PC-3 (cell line): ENCODE data around the gene PPP1R1C. TPM values are rescaled to one million over a fixed set of nuclear protein-coding genes. Genes with fewer than 3 reads are reported as not detected.

Experiments used
- ATAC-seq: fragments of 200-7000 bp; cut with Tn5 transposase; 2 replicates; pipeline ENCODE4 v1.9.1; 2020; ENCODE audit warnings: mild to moderate bottlenecking, moderate library complexity
- BruUV-seq: library from RNA; stranded (reverse); fragments of 400-500 nt; replicated peaks from 2 replicates; lab custom pipeline; 2021; lab: Mats Ljungman, UMichigan
- CTCF ChIA-PET: fragments of 300-600 bp; sonication (Branson Sonifier 250); formaldehyde crosslinking; loops from one replicate; lab custom pipeline; 2022; ENCODE audit warnings: antibody characterized with exemption; lab: Charles Lee
- POLR2A ChIA-PET: fragments of 300-600 bp; sonication (Branson Sonifier 250); formaldehyde crosslinking; loops from one replicate; lab custom pipeline; 2022; ENCODE audit warnings: antibody characterized with exemption; ENCODE audit not compliant: unreplicated experiment; lab: Charles Lee
- DNase-seq: peaks from one replicate; pipeline ENCODE4 v3.0.0-alpha.2; 2015
- H2AFZ ChIP-seq: fragments of 300-600 bp; sonication (generic); 2 replicates; pipeline ENCODE4 v1.6.0; 2016; ENCODE audit warnings: antibody characterized with exemption, low read length
- H3F3A ChIP-seq: fragments of 300-600 bp; sonication (generic); one replicate; pipeline ENCODE4 v1.6.0; 2017; ENCODE audit warnings: antibody characterized with exemption, low read length, control low read depth, mild to moderate bottlenecking; ENCODE audit not compliant: unreplicated experiment
- H3K27ac ChIP-seq: fragments of 300-600 bp; sonication (generic); 2 replicates; pipeline ENCODE4 v1.5.1; 2016; ENCODE audit warnings: mild to moderate bottlenecking, low read length
- H3K27me3 ChIP-seq: fragments of 300-600 bp; sonication (generic); 2 replicates; pipeline ENCODE4 v1.6.1; 2016; ENCODE audit warnings: low read length, mixed read lengths
- H3K36me3 ChIP-seq: fragments of 300-600 bp; sonication (generic); 2 replicates; pipeline ENCODE4 v1.6.1; 2016; ENCODE audit warnings: low read depth, mixed run types, low read length, mixed read lengths
- H3K4me1 ChIP-seq: fragments of 300-600 bp; sonication (generic); 2 replicates; pipeline ENCODE4 v1.5.1; 2016; ENCODE audit warnings: low read length; ENCODE audit not compliant: insufficient read depth
- H3K4me2 ChIP-seq: fragments of 300-600 bp; sonication (generic); 2 replicates; pipeline ENCODE4 v1.6.0; 2016; ENCODE audit warnings: low read length
- H3K4me3 ChIP-seq: fragments of 300-600 bp; sonication (generic); 2 replicates; pipeline ENCODE4 v1.5.1; 2016; ENCODE audit warnings: mild to moderate bottlenecking, low read length, mixed read lengths
- H3K79me2 ChIP-seq: fragments of 300-600 bp; sonication (generic); 2 replicates; pipeline ENCODE4 v1.6.1; 2017; ENCODE audit warnings: low read length, mixed read lengths
- H3K9ac ChIP-seq: fragments of 300-600 bp; sonication (generic); 2 replicates; pipeline ENCODE4 v1.6.0; 2016; ENCODE audit warnings: mild to moderate bottlenecking, low read length
- H3K9me2 ChIP-seq: fragments of 300-600 bp; sonication (generic); replicated peaks from 2 replicates; pipeline ENCODE4 v1.6.1; 2016; ENCODE audit warnings: mixed run types, low read length, mixed read lengths
- H3K9me3 ChIP-seq: fragments of 300-600 bp; sonication (generic); 2 replicates; pipeline ENCODE4 v1.6.1; 2016; ENCODE audit warnings: low read length, mixed read lengths
- H4K20me1 ChIP-seq: fragments of 300-600 bp; sonication (generic); 2 replicates; pipeline ENCODE4 v1.6.1; 2016; ENCODE audit warnings: low read length, mixed read lengths
- CTCF ChIP-seq: fragments of 300-600 bp; sonication (generic); conservative IDR thresholded peaks from 2 replicates; pipeline ENCODE4 v1.5.1; 2017; ENCODE audit warnings: antibody characterized with exemption, low read depth, mild to moderate bottlenecking, low read length
- EZH2 ChIP-seq: fragments of 300-600 bp; sonication (generic); IDR thresholded peaks from one replicate; pipeline ENCODE4 v1.6.1; 2017; ENCODE audit warnings: antibody characterized with exemption, mild to moderate bottlenecking, low read length; ENCODE audit not compliant: unreplicated experiment
- EZH2phosphoT487 ChIP-seq: fragments of 300-600 bp; sonication (generic); IDR thresholded peaks from 2 replicates; pipeline ENCODE4 v1.6.1; 2018; ENCODE audit warnings: mild to moderate bottlenecking, antibody characterized with exemption, low read length, borderline replicate concordance
- intact Hi-C: fragments of 100-400 bp; cut with micrococcal nuclease; formaldehyde crosslinking; loops from 2 replicates; pipeline ENCODE4 v1.9.0; 2023
- total RNA-seq: library from RNA; depleted of rRNA; stranded (reverse); fragments of >200 nt; gene quantifications from 2 replicates; pipeline ENCODE4 v1.2.3, GENCODE V29; 2014

Gene PPP1R1C
- total RNA-seq, 1 experiment from 2014 or later = 1.4 TPM

- ATAC-seq (no peak; the same call in 1 of the 2 replicates), DNase-seq (no peak)
- H3K9me2 ChIP-seq = no peaks in the 10 kb centered on the region
- no peak for TF ChIP-seq EZH2phosphoT487
- TF ChIP-seq CTCF = no peak
- TF ChIP-seq EZH2 = no peak
- H3K4me3 ChIP-seq = no peak overlapping the region
- H3K36me3 ChIP-seq = no peaks in the 10 kb centered on the region
- H3K27ac ChIP-seq = no peak overlapping the region
- H3K4me1 ChIP-seq = peaks cover 4% of the 10 kb centered on the region; the same call in 1 of the 2 replicates
- ChIA-PET POLR2A (no interaction called here), CTCF (no interaction called here)
- H3K9me3 ChIP-seq = no peaks in the 10 kb centered on the region
- no TSS peak for BruUV-seq
- no peak overlapping the region for H2AFZ ChIP-seq
- H3K79me2 ChIP-seq = no peaks in the 10 kb centered on the region
- H4K20me1 ChIP-seq = no peaks in the 10 kb centered on the region
- no peak overlapping the region for H3K9ac ChIP-seq
- intact Hi-C loops = no loop called here
- H3F3A ChIP-seq = no peaks in the 10 kb centered on the region
- H3K27me3 ChIP-seq = no peaks in the 10 kb centered on the region
- no peak overlapping the region for H3K4me2 ChIP-seq
Observed at GRCh38 chr2:181978351-181979150, 7.1 kb upstream of the PPP1R1C start.

- no peaks in the 10 kb centered on the region for H3K79me2 ChIP-seq
- BruUV-seq = no TSS peak
- no peaks in the 10 kb centered on the region for H3K9me3 ChIP-seq
- no peak overlapping the region for H3K9ac ChIP-seq
- intact Hi-C loops = no loop called here
- H3K4me1 ChIP-seq = peaks cover 5% of the 10 kb centered on the region; the same call in 1 of the 2 replicates
- H3K27me3 ChIP-seq = no peaks in the 10 kb centered on the region
- no peak overlapping the region for H3K4me3 ChIP-seq
- no peaks in the 10 kb centered on the region for H3K36me3 ChIP-seq
- no peak overlapping the region for H3K27ac ChIP-seq
- ATAC-seq = no peak
- no peaks in the 10 kb centered on the region for H3F3A ChIP-seq
- no peak for DNase-seq
- TF ChIP-seq CTCF (no peak), EZH2phosphoT487 (no peak), EZH2 (no peak)
- POLR2A ChIA-PET = no interaction called here
- H2AFZ ChIP-seq = no peak overlapping the region
- CTCF ChIA-PET = no interaction called here
- no peak overlapping the region for H3K4me2 ChIP-seq
- H4K20me1 ChIP-seq = no peaks in the 10 kb centered on the region
- H3K9me2 ChIP-seq = no peaks in the 10 kb centered on the region
Observed at GRCh38 chr2:181984060-181984459, 1.6 kb upstream of the PPP1R1C start.
